NB4 (cell line): ENCODE measurements around the gene ALDH4A1.

Experiments
- DNase-seq: peaks from one replicate; pipeline ENCODE4 v3.0.0; 2010; ENCODE audit warnings: low read depth
- H3K4me3 ChIP-seq: one replicate; pipeline ENCODE4 v1.5.1; 2011; ENCODE audit warnings: mild to moderate bottlenecking, low read depth, low read length, moderate library complexity
- CTCF ChIP-seq: IDR thresholded peaks from one replicate; pipeline ENCODE4 v1.5.1; 2012; ENCODE audit warnings: low read depth, low read length
- MAX ChIP-seq: IDR thresholded peaks from 2 replicates; pipeline ENCODE4 v1.6.1; 2011; ENCODE audit warnings: low read depth, low read length
- MYC ChIP-seq: IDR thresholded peaks from 2 replicates; pipeline ENCODE4 v1.6.1; 2011; ENCODE audit warnings: low read depth, low read length
- POLR2A ChIP-seq: IDR thresholded peaks from 2 replicates; pipeline ENCODE4 v1.6.1; 2011; ENCODE audit warnings: mild to moderate bottlenecking; ENCODE audit not compliant: insufficient read length; ENCODE audit errors: extremely low read depth

The ALDH4A1 gene

GRCh38 chr1:18869847-18870594, 32.3 kb downstream of the ALDH4A1 start:
- DNase-seq: no peak
- no peak for TF ChIP-seq POLR2A
- TF ChIP-seq MYC: no peak
- no peak for TF ChIP-seq CTCF
- TF ChIP-seq MAX: no peak
- H3K4me3 ChIP-seq: no peak overlapping the region

GRCh38 chr1:18868801-18869424, 33.4 kb downstream of the ALDH4A1 start:
- TF ChIP-seq CTCF (no peak), MYC (no peak), MAX (no peak), POLR2A (no peak)
- H3K4me3 ChIP-seq: no peak overlapping the region
- DNase-seq: no peak

- no peak for DNase-seq
- no peak overlapping the region for H3K4me3 ChIP-seq
- TF ChIP-seq MYC (no peak), CTCF (no peak), MAX (no peak), POLR2A (no peak)
Measured at GRCh38 chr1:18868354-18868753, 34.0 kb downstream of the ALDH4A1 start.

GRCh38 chr1:18866846-18867245, 35.5 kb downstream of the ALDH4A1 start:
- TF ChIP-seq CTCF (no peak), MAX (no peak), POLR2A (no peak), MYC (no peak)
- no peak overlapping the region for H3K4me3 ChIP-seq
- no peak for DNase-seq

- no peak for DNase-seq
- TF ChIP-seq CTCF (no peak), MYC (no peak), MAX (no peak), POLR2A (no peak)
Measured at GRCh38 chr1:18866314-18866713, 36.0 kb downstream of the ALDH4A1 start.

More at GRCh38 chr1:18866314-18866713, 36.0 kb downstream of the ALDH4A1 start:
- no peak overlapping the region for H3K4me3 ChIP-seq
